ENCODE results near the gene PIK3C2G.
A peak's percentile ranks its signal among the peaks of the same experiment; 100 is the strongest.
"Not testable (repeated sequence)": the region's sequence is repeated elsewhere in the genome, so short reads cannot be mapped to it uniquely, and the experiment has no call there.

Gene PIK3C2G

GRCh38 chr12:18651525-18651924, 390.2 kb downstream of the PIK3C2G start:
- DNase-seq, result no peak

GRCh38 chr12:18652596-18652995, 391.3 kb downstream of the PIK3C2G start:
- DNase-seq, result no peak

GRCh38 chr12:18653465-18653864, 392.1 kb downstream of the PIK3C2G start:
- DNase-seq, result no peak

GRCh38 chr12:18655351-18655750, 394.0 kb downstream of the PIK3C2G start:
- DNase-seq, result no peak

- DNase-seq, result no peak
Observed at GRCh38 chr12:18658179-18658578, 396.9 kb downstream of the PIK3C2G start.

- DNase-seq, result no peak
Observed at GRCh38 chr12:18658829-18659228, 397.5 kb downstream of the PIK3C2G start.

GRCh38 chr12:18676141-18676540, 414.8 kb downstream of the PIK3C2G start:
- DNase-seq, result no peak

GRCh38 chr12:18676996-18677588, 415.8 kb downstream of the PIK3C2G start:
- no peak for DNase-seq

GRCh38 chr12:18681818-18682217, 420.5 kb downstream of the PIK3C2G start:
- DNase-seq, result no peak

GRCh38 chr12:18683327-18684013, 422.2 kb downstream of the PIK3C2G start:
- DNase-seq, result peak; percentile 26

GRCh38 chr12:18684430-18684829, 423.1 kb downstream of the PIK3C2G start:
- DNase-seq, result peak; percentile 3

- no peak for DNase-seq
Observed at GRCh38 chr12:18689771-18690170, 428.5 kb downstream of the PIK3C2G start.

GRCh38 chr12:18690653-18691052, 429.3 kb downstream of the PIK3C2G start:
- no peak for DNase-seq

GRCh38 chr12:18693986-18694385, 432.7 kb downstream of the PIK3C2G start:
- DNase-seq, result not testable (repeated sequence)

- DNase-seq, result no peak
Observed at GRCh38 chr12:18696971-18697602, 435.8 kb downstream of the PIK3C2G start.
